Measurements from ENCODE around the gene WWC1. TPM values are rescaled to one million over a fixed set of nuclear protein-coding genes. Genes with fewer than 3 reads are reported as not detected.

Gene WWC1
- total RNA-seq, 2 experiments from 2014 or later, result not detected

DNA sequence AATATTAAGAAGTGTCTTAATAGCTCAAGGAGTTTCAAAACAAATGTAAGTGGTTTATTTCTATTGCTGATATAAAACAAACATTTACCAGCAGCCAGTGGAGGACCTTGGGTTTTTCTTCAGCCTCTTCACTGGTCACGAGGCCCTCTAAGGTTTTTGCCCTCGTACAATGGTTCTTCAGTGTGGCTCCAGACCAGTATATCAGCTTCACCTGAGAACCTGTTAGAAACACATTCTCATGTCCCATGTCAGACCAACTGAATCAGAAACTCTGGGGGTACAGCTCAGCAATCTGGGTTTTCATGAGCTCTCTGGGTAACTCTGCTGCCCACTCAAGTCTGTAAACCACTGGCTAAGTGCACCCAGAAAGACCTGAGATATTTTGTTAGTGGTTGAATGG, 12.9 kb downstream of the WWC1 start:
- no peak overlapping the region for H2AFZ ChIP-seq (ENCODE audit: low read length)
- TF ChIP-seq, protein P1, sequence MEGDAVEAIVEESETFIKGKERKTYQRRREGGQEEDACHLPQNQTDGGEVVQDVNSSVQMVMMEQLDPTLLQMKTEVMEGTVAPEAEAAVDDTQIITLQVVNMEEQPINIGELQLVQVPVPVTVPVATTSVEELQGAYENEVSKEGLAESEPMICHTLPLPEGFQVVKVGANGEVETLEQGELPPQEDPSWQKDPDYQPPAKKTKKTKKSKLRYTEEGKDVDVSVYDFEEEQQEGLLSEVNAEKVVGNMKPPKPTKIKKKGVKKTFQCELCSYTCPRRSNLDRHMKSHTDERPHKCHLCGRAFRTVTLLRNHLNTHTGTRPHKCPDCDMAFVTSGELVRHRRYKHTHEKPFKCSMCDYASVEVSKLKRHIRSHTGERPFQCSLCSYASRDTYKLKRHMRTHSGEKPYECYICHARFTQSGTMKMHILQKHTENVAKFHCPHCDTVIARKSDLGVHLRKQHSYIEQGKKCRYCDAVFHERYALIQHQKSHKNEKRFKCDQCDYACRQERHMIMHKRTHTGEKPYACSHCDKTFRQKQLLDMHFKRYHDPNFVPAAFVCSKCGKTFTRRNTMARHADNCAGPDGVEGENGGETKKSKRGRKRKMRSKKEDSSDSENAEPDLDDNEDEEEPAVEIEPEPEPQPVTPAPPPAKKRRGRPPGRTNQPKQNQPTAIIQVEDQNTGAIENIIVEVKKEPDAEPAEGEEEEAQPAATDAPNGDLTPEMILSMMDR (conservative IDR thresholded peaks at IDR 0.05; ENCODE audit: low read length), result no peak
- no peak for TF ChIP-seq EZH2phosphoT487 (IDR thresholded peaks at IDR 0.05; ENCODE audit: borderline replicate concordance, low read depth, low read length)
- H3K36me3 ChIP-seq (ENCODE audit: insufficient read depth, low read length), result no peaks in the 10 kb centered on the region
- ChIA-PET POLR2A (interaction anchor here (0.7 kb wide), 1 partner anchor 783 kb away, joined by 5 read pairs; no protein-coding TSS in a partner anchor), CTCF (ENCODE audit: unreplicated experiment) (no interaction called here)
- no peak overlapping the region for H3K27ac ChIP-seq (ENCODE audit: low read depth, low read length, poor library complexity, severe bottlenecking)
- no TSS peak for BruUV-seq (replicated peaks)
- no peaks in the 10 kb centered on the region for H4K20me1 ChIP-seq (ENCODE audit: insufficient read depth, low read length)
- no peaks in the 10 kb centered on the region for H3K9me3 ChIP-seq (ENCODE audit: low read length)
- H3K4me2 ChIP-seq (ENCODE audit: low read length), result no peak overlapping the region
- no peaks in the 10 kb centered on the region for H3K79me2 ChIP-seq (ENCODE audit: insufficient read depth, low read depth, low read length)
- no peaks in the 10 kb centered on the region for H3K9me2 ChIP-seq (ENCODE audit: insufficient read depth, low read length)
- DNase-seq (ENCODE audit: low spot score), result no peak
- intact Hi-C loops (cut with micrococcal nuclease; ENCODE audit: unreplicated experiment), result no loop called here
- H3K4me1 ChIP-seq (ENCODE audit: insufficient read depth, low read length, poor library complexity, severe bottlenecking), result no peaks in the 10 kb centered on the region
- H3K4me3 ChIP-seq (ENCODE audit: low read depth, low read length, poor library complexity, severe bottlenecking), result no peak overlapping the region

DNA sequence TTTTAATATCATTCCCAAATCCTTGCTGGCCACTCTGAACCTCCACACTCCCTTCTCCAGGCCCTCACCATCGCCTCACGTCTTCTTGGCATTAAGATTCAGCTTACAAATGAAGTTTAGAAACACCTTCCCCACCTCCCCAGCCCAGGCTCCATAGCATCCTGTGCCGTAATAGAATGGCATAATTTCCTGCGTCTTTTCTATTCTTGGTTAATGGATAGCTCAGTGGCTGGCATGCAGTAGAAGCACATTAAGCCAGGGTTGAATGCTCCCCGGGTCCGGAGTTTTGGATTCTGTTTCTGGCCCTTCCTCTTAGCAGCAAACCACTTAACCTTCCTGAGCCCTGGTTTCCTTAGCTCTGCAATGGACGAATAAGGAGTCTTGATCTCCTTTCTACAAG, 13.8 kb downstream of the WWC1 start:
- POLR2A ChIA-PET, result no interaction called here
- Histone ChIP-seq H2AFZ (ENCODE audit: low read length) (no peak overlapping the region), H3K4me1 (ENCODE audit: insufficient read depth, low read length, poor library complexity, severe bottlenecking) (no peaks in the 10 kb centered on the region), H3K79me2 (ENCODE audit: insufficient read depth, low read depth, low read length) (no peaks in the 10 kb centered on the region), H3K9me3 (ENCODE audit: low read length) (no peaks in the 10 kb centered on the region), H3K9me2 (ENCODE audit: insufficient read depth, low read length) (no peaks in the 10 kb centered on the region), H3K4me3 (ENCODE audit: low read depth, low read length, poor library complexity, severe bottlenecking) (no peak overlapping the region), H3K27ac (ENCODE audit: low read depth, low read length, poor library complexity, severe bottlenecking) (no peak overlapping the region), H4K20me1 (ENCODE audit: insufficient read depth, low read length) (no peaks in the 10 kb centered on the region), H3K4me2 (ENCODE audit: low read length) (no peak overlapping the region), H3K36me3 (ENCODE audit: insufficient read depth, low read length) (no peaks in the 10 kb centered on the region)
- no TSS peak for BruUV-seq (replicated peaks)
- intact Hi-C loops (cut with micrococcal nuclease; ENCODE audit: unreplicated experiment), result no loop called here
- DNase-seq (ENCODE audit: low spot score), result no peak
- CTCF ChIA-PET (ENCODE audit: unreplicated experiment), result no interaction called here
- TF ChIP-seq, protein P1 (conservative IDR thresholded peaks at IDR 0.05; ENCODE audit: low read length), result no peak
- TF ChIP-seq EZH2phosphoT487 (IDR thresholded peaks at IDR 0.05; ENCODE audit: borderline replicate concordance, low read depth, low read length), result no peak

DNA sequence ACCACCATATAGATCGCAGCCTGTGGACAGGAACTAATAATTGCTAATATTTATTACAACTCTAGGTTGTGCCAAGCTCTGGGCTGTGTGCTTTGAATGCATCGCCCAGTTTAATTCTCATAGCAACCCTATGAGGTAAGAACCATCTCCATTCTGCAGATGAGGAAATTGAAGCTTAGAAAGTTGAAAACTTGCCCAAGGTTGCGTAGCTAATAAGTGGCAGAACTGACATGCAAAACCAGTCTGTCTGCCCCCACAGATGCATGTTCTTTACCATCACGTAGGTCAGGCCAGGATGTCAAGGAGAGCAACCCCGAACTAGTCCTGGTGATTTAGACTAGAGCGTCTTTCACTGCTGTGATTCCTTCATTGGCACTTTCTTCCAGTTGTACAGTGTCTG, 15.6 kb downstream of the WWC1 start:
- Histone ChIP-seq H3K9me2 (ENCODE audit: insufficient read depth, low read length) (no peaks in the 10 kb centered on the region), H3K4me3 (ENCODE audit: low read depth, low read length, poor library complexity, severe bottlenecking) (no peak overlapping the region), H3K36me3 (ENCODE audit: insufficient read depth, low read length) (no peaks in the 10 kb centered on the region), H3K27ac (ENCODE audit: low read depth, low read length, poor library complexity, severe bottlenecking) (no peak overlapping the region), H2AFZ (ENCODE audit: low read length) (no peak overlapping the region), H3K4me1 (ENCODE audit: insufficient read depth, low read length, poor library complexity, severe bottlenecking) (no peaks in the 10 kb centered on the region), H4K20me1 (ENCODE audit: insufficient read depth, low read length) (no peaks in the 10 kb centered on the region), H3K79me2 (ENCODE audit: insufficient read depth, low read depth, low read length) (no peaks in the 10 kb centered on the region), H3K4me2 (ENCODE audit: low read length) (no peak overlapping the region), H3K9me3 (ENCODE audit: low read length) (no peaks in the 10 kb centered on the region)
- ChIA-PET CTCF (ENCODE audit: unreplicated experiment) (no interaction called here), POLR2A (no interaction called here)
- intact Hi-C loops (cut with micrococcal nuclease; ENCODE audit: unreplicated experiment), result no loop called here
- BruUV-seq (replicated peaks), result no TSS peak
- TF ChIP-seq EZH2phosphoT487 (IDR thresholded peaks at IDR 0.05; ENCODE audit: borderline replicate concordance, low read depth, low read length), result no peak
- TF ChIP-seq, protein P1 (conservative IDR thresholded peaks at IDR 0.05; ENCODE audit: low read length), result no peak
- no peak for DNase-seq (ENCODE audit: low spot score)
